HG03521 (cell line): ENCODE data around the gene PKMYT1.
A peak's percentile ranks its signal among the peaks of the same experiment; 100 is the strongest.

ENCODE experiments used
- ATAC-seq: cut with Tn5 transposase; IDR thresholded peaks from one replicate; pipeline ENCODE4 v1.9.1; 2021; ENCODE audit warnings: mild to moderate bottlenecking, moderate library complexity; ENCODE audit not compliant: unreplicated experiment

PKMYT1 gene

GRCh38 chr16:3000540-3000939, 20.3 kb upstream of the PKMYT1 start:
- ATAC-seq: no peak

GRCh38 chr16:2999929-3000328, 19.7 kb upstream of the PKMYT1 start:
- no peak for ATAC-seq

- ATAC-seq: no peak
These were observed 16.1 kb upstream of the PKMYT1 start for GRCh38 chr16:2996298-2996697.

GRCh38 chr16:2992383-2993081, 12.3 kb upstream of the PKMYT1 start:
- no peak for ATAC-seq

GRCh38 chr16:2991566-2992261, 11.5 kb upstream of the PKMYT1 start:
- no peak for ATAC-seq

- no peak for ATAC-seq
These were observed 10.6 kb upstream of the PKMYT1 start for GRCh38 chr16:2990891-2991290.

- ATAC-seq: no peak
These were observed 8.4 kb upstream of the PKMYT1 start for GRCh38 chr16:2988590-2989099.

GRCh38 chr16:2987833-2988232, 7.6 kb upstream of the PKMYT1 start:
- no peak for ATAC-seq

- ATAC-seq: no peak
These were observed 7.0 kb upstream of the PKMYT1 start for GRCh38 chr16:2987286-2987685.

- no peak for ATAC-seq
These were observed 6.5 kb upstream of the PKMYT1 start for GRCh38 chr16:2986623-2987188.

GRCh38 chr16:2985893-2986355, 5.7 kb upstream of the PKMYT1 start:
- no peak for ATAC-seq

GRCh38 chr16:2985462-2985861, 5.2 kb upstream of the PKMYT1 start:
- no peak for ATAC-seq

- ATAC-seq: no peak
These were observed 3.5 kb upstream of the PKMYT1 start for GRCh38 chr16:2983706-2984136.

- no peak for ATAC-seq
These were observed 2.2 kb upstream of the PKMYT1 start for GRCh38 chr16:2982402-2982801.

GRCh38 chr16:2981899-2982250, 1.6 kb upstream of the PKMYT1 start:
- ATAC-seq: no peak

GRCh38 chr16:2981177-2981898, 1.1 kb upstream of the PKMYT1 start:
- ATAC-seq: no peak

- ATAC-seq: peak; percentile 15
These were observed 498 bp downstream of the PKMYT1 start for GRCh38 chr16:2979669-2980226.

GRCh38 chr16:2977440-2977839, 2.8 kb downstream of the PKMYT1 start:
- ATAC-seq: no peak

GRCh38 chr16:2976673-2977072, 3.6 kb downstream of the PKMYT1 start:
- ATAC-seq: no peak

- no peak for ATAC-seq
These were observed 4.0 kb downstream of the PKMYT1 start for GRCh38 chr16:2976201-2976600.
